ENCODE measurements around the gene EIF4EBP2.

DNA sequence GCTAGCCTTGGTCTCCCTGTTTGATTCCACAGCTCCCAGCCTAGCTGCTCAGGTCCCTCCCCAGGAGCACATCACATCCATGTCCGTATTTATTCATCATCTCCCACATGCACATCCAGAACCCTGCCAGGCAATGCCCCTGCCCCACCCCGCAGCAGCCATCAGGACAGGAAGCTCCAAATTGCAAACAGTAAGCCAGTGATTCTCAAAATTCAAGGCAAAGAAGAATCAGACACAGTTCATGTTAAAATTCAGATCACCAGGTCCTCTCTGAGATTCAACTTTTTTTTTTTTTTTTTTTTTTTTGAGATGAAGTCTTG, 39.2 kb upstream of the EIF4EBP2 start:
- TF ChIP-seq, protein P1, sequence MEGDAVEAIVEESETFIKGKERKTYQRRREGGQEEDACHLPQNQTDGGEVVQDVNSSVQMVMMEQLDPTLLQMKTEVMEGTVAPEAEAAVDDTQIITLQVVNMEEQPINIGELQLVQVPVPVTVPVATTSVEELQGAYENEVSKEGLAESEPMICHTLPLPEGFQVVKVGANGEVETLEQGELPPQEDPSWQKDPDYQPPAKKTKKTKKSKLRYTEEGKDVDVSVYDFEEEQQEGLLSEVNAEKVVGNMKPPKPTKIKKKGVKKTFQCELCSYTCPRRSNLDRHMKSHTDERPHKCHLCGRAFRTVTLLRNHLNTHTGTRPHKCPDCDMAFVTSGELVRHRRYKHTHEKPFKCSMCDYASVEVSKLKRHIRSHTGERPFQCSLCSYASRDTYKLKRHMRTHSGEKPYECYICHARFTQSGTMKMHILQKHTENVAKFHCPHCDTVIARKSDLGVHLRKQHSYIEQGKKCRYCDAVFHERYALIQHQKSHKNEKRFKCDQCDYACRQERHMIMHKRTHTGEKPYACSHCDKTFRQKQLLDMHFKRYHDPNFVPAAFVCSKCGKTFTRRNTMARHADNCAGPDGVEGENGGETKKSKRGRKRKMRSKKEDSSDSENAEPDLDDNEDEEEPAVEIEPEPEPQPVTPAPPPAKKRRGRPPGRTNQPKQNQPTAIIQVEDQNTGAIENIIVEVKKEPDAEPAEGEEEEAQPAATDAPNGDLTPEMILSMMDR (IDR thresholded peaks at IDR 0.05 in 2 of 3, conservative IDR thresholded peaks at IDR 0.05 in 1 of 3; ENCODE audit: borderline replicate concordance in 1 of 3, insufficient read depth in 1 of 3, low read depth in 2 of 3, low read length in 2 of 3): no peak
- no peak for TF ChIP-seq SRF (IDR thresholded peaks at IDR 0.05; ENCODE audit: low read depth)
- TF ChIP-seq EZH2 (IDR thresholded peaks at IDR 0.05): no peak
- TF ChIP-seq POLR2AphosphoS5 (IDR thresholded peaks at IDR 0.05; ENCODE audit: low read depth, low read length): no peak
- TF ChIP-seq POLR2A (IDR thresholded peaks at IDR 0.05; ENCODE audit: borderline replicate concordance, extremely low read depth, insufficient read depth, insufficient read length): no peak
- TF ChIP-seq SIN3A (IDR thresholded peaks at IDR 0.05; ENCODE audit: low read depth): no peak
- TF ChIP-seq RAD21 (IDR thresholded peaks at IDR 0.05; ENCODE audit: low read depth): no peak
- no peak for TF ChIP-seq TCF7L2 (IDR thresholded peaks at IDR 0.05; ENCODE audit: borderline replicate concordance, extremely low read depth, insufficient read depth, insufficient read length)
- TF ChIP-seq, protein P2, sequence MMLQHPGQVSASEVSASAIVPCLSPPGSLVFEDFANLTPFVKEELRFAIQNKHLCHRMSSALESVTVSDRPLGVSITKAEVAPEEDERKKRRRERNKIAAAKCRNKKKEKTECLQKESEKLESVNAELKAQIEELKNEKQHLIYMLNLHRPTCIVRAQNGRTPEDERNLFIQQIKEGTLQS (IDR thresholded peaks at IDR 0.05): no peak

All from HCT116 (cell line).